SK-N-SH (cell line): ENCODE measurements around the gene RNPEPL1. TPM values are rescaled to one million over a fixed set of nuclear protein-coding genes. Genes with fewer than 3 reads are reported as not detected.

Experiments used
- CTCF ChIA-PET: fragments of 300-600, 350-600 bp; formaldehyde crosslinking; extraction: SDS; loops from one replicate; lab custom pipeline; 2021; lab: Yijun Ruan, JAX
- POLR2A ChIA-PET: fragments of 350-600 bp; sonication (Branson Sonifier 250); formaldehyde crosslinking; extraction: SDS; loops from one replicate; lab custom pipeline; 2020; ENCODE audit warnings: antibody characterized with exemption, inconsistent platforms; lab: Yijun Ruan, JAX
- DNase-seq: peaks from one replicate; pipeline ENCODE4 v3.0.0; 2012
- H2AFZ ChIP-seq: fragments of 200-600 bp; sonication (generic); 2 replicates; pipeline ENCODE4 v1.8.1; 2016; ENCODE audit warnings: antibody characterized with exemption, mild to moderate bottlenecking, low read depth
- H3F3A ChIP-seq: fragments of 200-600 bp; sonication (generic); replicated peaks from 2 replicates; pipeline ENCODE3; 2016; ENCODE audit warnings: antibody characterized with exemption, mild to moderate bottlenecking; ENCODE audit not compliant: insufficient read depth
- H3K27ac ChIP-seq, 2 experiments: fragments of 200-500 bp in 1 of 2; fragments of 200-600 bp in 1 of 2; sonication (Bioruptor generic) in 1 of 2; sonication (generic), shearing (Covaris generic) in 1 of 2; 2 replicates each; pipeline versions ENCODE4 v1.5.1 to v1.6.1; 2014 to 2016; ENCODE audit warnings: low read depth in 2 of 2, inconsistent platforms in 1 of 2, low read length in 1 of 2, mild to moderate bottlenecking in 1 of 2, mixed read lengths in 1 of 2
- H3K27me3 ChIP-seq: fragments of 200-600 bp; sonication (generic), shearing (Covaris generic); 2 replicates; pipeline ENCODE4 v1.6.1; 2016; ENCODE audit warnings: mixed run types; ENCODE audit not compliant: insufficient read depth
- H3K36me3 ChIP-seq, 2 experiments: fragments of 200-500 bp in 1 of 2; fragments of 200-600 bp in 1 of 2; sonication (Bioruptor generic) in 1 of 2; sonication (generic) in 1 of 2; replicated peaks in 1 of 2; 2 replicates each; pipeline versions ENCODE3 to v1.5.1; 2014 to 2016; ENCODE audit warnings: low read length in 1 of 2, mild to moderate bottlenecking in 1 of 2; ENCODE audit not compliant: insufficient read depth in 2 of 2, control insufficient read depth in 1 of 2
- H3K4me1 ChIP-seq, 2 experiments: fragments of 200-500 bp in 1 of 2; fragments of 200-600 bp in 1 of 2; sonication (Bioruptor generic) in 1 of 2; sonication (generic), shearing (Covaris generic) in 1 of 2; 2 replicates each; pipeline versions ENCODE4 v1.5.1 to v1.6.1; 2014 to 2016; ENCODE audit warnings: low read depth in 1 of 2, low read length in 1 of 2, mixed run types in 1 of 2; ENCODE audit not compliant: insufficient read depth in 2 of 2, control insufficient read depth in 1 of 2
- H3K4me2 ChIP-seq: fragments of 200-600 bp; sonication (generic), shearing (Covaris generic); 2 replicates; pipeline ENCODE4 v1.6.1; 2017; ENCODE audit warnings: mixed run types
- H3K4me3 ChIP-seq, 2 experiments: fragments of 200-500 bp in 1 of 2; fragments of 200-600 bp in 1 of 2; sonication (Bioruptor generic) in 1 of 2; sonication (generic), shearing (Covaris generic) in 1 of 2; 2 replicates each; pipeline versions ENCODE4 v1.5.1 to v1.8.1; 2014 to 2016; ENCODE audit warnings: low read depth in 2 of 2, inconsistent platforms in 1 of 2, low read length in 1 of 2, mild to moderate bottlenecking in 1 of 2, mixed read lengths in 1 of 2, moderate library complexity in 1 of 2
- H3K79me2 ChIP-seq: fragments of 200-600 bp; sonication (generic); 2 replicates; pipeline ENCODE4 v1.8.1; 2017; ENCODE audit warnings: mild to moderate bottlenecking; ENCODE audit not compliant: insufficient read depth
- H3K9ac ChIP-seq: fragments of 200-600 bp; sonication (generic); 2 replicates; pipeline ENCODE4 v1.6.1; 2017; ENCODE audit warnings: mixed run types
- H3K9me2 ChIP-seq: fragments of 200-600 bp; sonication (generic); 2 replicates; pipeline ENCODE4 v1.6.1; 2017; ENCODE audit warnings: mixed run types
- H3K9me3 ChIP-seq: fragments of 200-600 bp; sonication (generic); 2 replicates; pipeline ENCODE4 v1.6.1; 2017; ENCODE audit warnings: mixed run types, mild to moderate bottlenecking, moderate library complexity
- H4K20me1 ChIP-seq: fragments of 200-600 bp; sonication (generic); 2 replicates; pipeline ENCODE4 v1.6.1; 2017; ENCODE audit warnings: mild to moderate bottlenecking, mixed run types; ENCODE audit not compliant: insufficient read depth
- FOXM1 ChIP-seq: IDR thresholded peaks from 2 replicates; pipeline ENCODE4 v1.4.0; 2012; ENCODE audit warnings: low read depth, mild to moderate bottlenecking
- GABPA ChIP-seq: IDR thresholded peaks from 2 replicates; pipeline ENCODE4 v1.4.0; 2012; ENCODE audit warnings: low read depth, mild to moderate bottlenecking
- GATA2 ChIP-seq: sonication (generic); formaldehyde crosslinking; IDR thresholded peaks from 2 replicates; pipeline ENCODE4 v1.5.0; 2020; ENCODE audit warnings: mild to moderate bottlenecking, missing genetic modification reagents
- MAX ChIP-seq: IDR thresholded peaks from 2 replicates; pipeline ENCODE4 v1.4.0; 2012; ENCODE audit warnings: low read depth
- MEF2A ChIP-seq: IDR thresholded peaks from 2 replicates; pipeline ENCODE4 v1.4.0; 2012; ENCODE audit warnings: low read depth, borderline replicate concordance
- MXI1 ChIP-seq: IDR thresholded peaks from 2 replicates; pipeline ENCODE4 v1.6.1; 2012; ENCODE audit warnings: mild to moderate bottlenecking, low read depth, low read length, improper control_type of control experiment
- NFIC ChIP-seq: IDR thresholded peaks from 2 replicates; pipeline ENCODE4 v1.4.0; 2012; ENCODE audit warnings: borderline replicate concordance
- POLR2AphosphoS5 ChIP-seq: IDR thresholded peaks from 2 replicates; pipeline ENCODE4 v1.6.1; 2012; ENCODE audit warnings: low read depth, low read length
- RAD21 ChIP-seq: IDR thresholded peaks from 2 replicates; pipeline ENCODE4 v1.6.1; 2012; ENCODE audit warnings: mild to moderate bottlenecking, low read length
- RFX5 ChIP-seq: IDR thresholded peaks from 2 replicates; pipeline ENCODE4 v1.6.1; 2012; ENCODE audit warnings: mild to moderate bottlenecking, improper control_type of control experiment, low read length
- RXRA ChIP-seq: IDR thresholded peaks from 2 replicates; pipeline ENCODE4 v1.4.0; 2012; ENCODE audit warnings: low read depth, mild to moderate bottlenecking, borderline replicate concordance
- SIN3A ChIP-seq: IDR thresholded peaks from 2 replicates; pipeline ENCODE4 v1.6.1; 2012; ENCODE audit warnings: low read depth, mild to moderate bottlenecking, low read length, moderate library complexity, borderline replicate concordance
- TCF12 ChIP-seq: IDR thresholded peaks from 2 replicates; pipeline ENCODE4 v1.4.0; 2012
- TEAD4 ChIP-seq: IDR thresholded peaks from 2 replicates; pipeline ENCODE4 v1.4.0; 2012; ENCODE audit warnings: mild to moderate bottlenecking, borderline replicate concordance; ENCODE audit not compliant: insufficient read depth
- USF2 ChIP-seq: fragments of 150-350 bp; IDR thresholded peaks from 2 replicates; pipeline ENCODE4 v1.6.1; 2017; ENCODE audit warnings: antibody characterized with exemption, low read length, low read depth, borderline replicate concordance
- YY1 ChIP-seq: IDR thresholded peaks from 2 replicates; pipeline ENCODE4 v1.4.0; 2012; ENCODE audit warnings: low read depth, mild to moderate bottlenecking
- WGBS: methylation state at CpG from one replicate; pipeline ENCODE4 v1.1.6; 2017; ENCODE audit warnings: low lambda C conversion rate; 5-methylcytosine and 5-hydroxymethylcytosine counted together
- polyA plus RNA-seq, 3 experiments: library from polyadenylated mRNA; depleted of rRNA; stranded (reverse); fragments of >200 nt; gene quantifications; 2 replicates each; pipeline ENCODE4 v1.2.3, GENCODE V29; 2012
- TF ChIP-seq, protein P1 (sequence below): fragments of 150-350 bp; IDR thresholded peaks from 2 replicates; pipeline ENCODE4 v1.6.1; 2016; ENCODE audit warnings: mild to moderate bottlenecking, low read depth, low read length

RNPEPL1 gene
- polyA plus RNA-seq, 1 of the 3 experiments (the other 2 are of a cell fraction): 14.3 TPM

- Histone ChIP-seq H3K9ac (peak overlapping the region; percentile 60; the same call in 1 of the 2 replicates), H3K79me2 (peaks cover 26% of the 10 kb centered on the region; the same call in 1 of the 2 replicates), H3K27ac (no peak overlapping the region), H3K9me3 (no peaks in the 10 kb centered on the region), H3K4me3 (peak overlapping the region; percentile 73 to 80), H3K4me2 (peak overlapping the region; percentile 93), H3K36me3 (peaks cover 0 to 10% of the 10 kb centered on the region in 2 experiments), H3K9me2 (no peaks in the 10 kb centered on the region), H2AFZ (no peak overlapping the region), H3K27me3 (no peaks in the 10 kb centered on the region), H4K20me1 (0 out of 2 replicates have a peak, but pooled peaks cover 12% of the 10 kb centered on the region), H3K4me1 (peaks cover 26 to 39% of the 10 kb centered on the region in 2 experiments; a peak in 3 of 4 replicates), H3F3A (peaks cover 7% of the 10 kb centered on the region)
- no peak for DNase-seq
- ChIA-PET POLR2A (interaction anchor here (0.5 to 1.7 kb wide), 5 partner anchors 8 to 1526 kb away, joined by 3 to 25 read pairs (median 3); partner anchors contain the start of gene CAPN10), CTCF (interaction anchor here (1.0 to 1.7 kb wide), 5 partner anchors 10 to 140 kb away, joined by 3 to 6 read pairs (median 4); no protein-coding TSS in a partner anchor)
- WGBS: 92% methylated on average over 8 of the region's 9 CpGs
- TF ChIP-seq MAX: no peak
- no peak for TF ChIP-seq RFX5
Measured at GRCh38 chr2:240569523-240569997, 1.3 kb downstream of the RNPEPL1 start.

- CTCF ChIA-PET: no interaction called here
- Histone ChIP-seq H3K9me3 (no peaks in the 10 kb centered on the region), H3K27ac (no peak overlapping the region), H3K27me3 (no peaks in the 10 kb centered on the region), H2AFZ (no peak overlapping the region), H3F3A (peaks cover 7% of the 10 kb centered on the region), H4K20me1 (0 out of 2 replicates have a peak, but pooled peaks cover 12% of the 10 kb centered on the region), H3K9ac (no peak overlapping the region), H3K4me3 (no peak overlapping the region), H3K79me2 (peaks cover 26% of the 10 kb centered on the region; the same call in 1 of the 2 replicates), H3K4me2 (peak overlapping the region; percentile 93), H3K9me2 (no peaks in the 10 kb centered on the region), H3K36me3 (peaks cover 0 to 15% of the 10 kb centered on the region in 2 experiments), H3K4me1 (peaks cover 26 to 39% of the 10 kb centered on the region in 2 experiments; a peak in 3 of 4 replicates)
- TF ChIP-seq RAD21 (no peak), RXRA (no peak), GATA2 (no peak), POLR2AphosphoS5 (no peak), MEF2A (no peak), TEAD4 (no peak), USF2 (no peak), SIN3A (no peak), YY1 (no peak), NFIC (no peak), MXI1 (no peak), TCF12 (no peak), FOXM1 (no peak), GABPA (no peak)
- TF ChIP-seq, protein P1, sequence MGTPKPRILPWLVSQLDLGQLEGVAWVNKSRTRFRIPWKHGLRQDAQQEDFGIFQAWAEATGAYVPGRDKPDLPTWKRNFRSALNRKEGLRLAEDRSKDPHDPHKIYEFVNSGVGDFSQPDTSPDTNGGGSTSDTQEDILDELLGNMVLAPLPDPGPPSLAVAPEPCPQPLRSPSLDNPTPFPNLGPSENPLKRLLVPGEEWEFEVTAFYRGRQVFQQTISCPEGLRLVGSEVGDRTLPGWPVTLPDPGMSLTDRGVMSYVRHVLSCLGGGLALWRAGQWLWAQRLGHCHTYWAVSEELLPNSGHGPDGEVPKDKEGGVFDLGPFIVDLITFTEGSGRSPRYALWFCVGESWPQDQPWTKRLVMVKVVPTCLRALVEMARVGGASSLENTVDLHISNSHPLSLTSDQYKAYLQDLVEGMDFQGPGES: no peak
- WGBS: 89% methylated on average over 6 of the region's 15 CpGs
- POLR2A ChIA-PET: interaction anchor here (1.2 kb wide), 1 partner anchor 9 kb away, joined by 6 read pairs; no protein-coding TSS in a partner anchor
- DNase-seq: no peak
Measured at GRCh38 chr2:240569998-240570530, 1.8 kb downstream of the RNPEPL1 start.
